WTC11 (cell line): ENCODE measurements around the gene CBX7.

Experiments
- CREB1 ChIP-seq: sonication (generic); formaldehyde crosslinking; IDR thresholded peaks from 2 replicates; pipeline ENCODE4 v1.8.0; 2023; ENCODE audit warnings: mild to moderate bottlenecking, missing genetic modification reagents
- KAT7 ChIP-seq: sonication (generic); formaldehyde crosslinking; IDR thresholded peaks from 2 replicates; pipeline ENCODE4 v1.8.1; 2023; ENCODE audit warnings: missing genetic modification reagents, mild to moderate bottlenecking, borderline replicate concordance
- NR2C2 ChIP-seq: sonication (generic); formaldehyde crosslinking; IDR thresholded peaks from 2 replicates; pipeline ENCODE4 v1.8.0; 2022; ENCODE audit warnings: mild to moderate bottlenecking, missing genetic modification reagents
- TEAD4 ChIP-seq: sonication (generic); formaldehyde crosslinking; IDR thresholded peaks from 2 replicates; pipeline ENCODE4 v1.8.0; 2022; ENCODE audit warnings: mild to moderate bottlenecking, missing genetic modification reagents
- TF ChIP-seq, protein P1 (sequence below): fragments of 200-600 bp; IDR thresholded peaks from 2 replicates; pipeline ENCODE4 v1.8.0; 2022; ENCODE audit warnings: antibody characterized with exemption
- TF ChIP-seq, protein P2 (sequence below): sonication (generic); formaldehyde crosslinking; conservative IDR thresholded peaks from 2 replicates; pipeline ENCODE4 v1.8.1; 2022; ENCODE audit warnings: mild to moderate bottlenecking, missing genetic modification reagents
- TF ChIP-seq, protein P3 (sequence below): sonication (generic); formaldehyde crosslinking; IDR thresholded peaks from 2 replicates; pipeline ENCODE4 v1.8.0; 2022; ENCODE audit warnings: mild to moderate bottlenecking, missing genetic modification reagents
- TF ChIP-seq, protein P4 (sequence below): sonication (generic); formaldehyde crosslinking; IDR thresholded peaks from 2 replicates; pipeline ENCODE4 v1.8.1; 2022; ENCODE audit warnings: missing genetic modification reagents, borderline replicate concordance

DNA sequence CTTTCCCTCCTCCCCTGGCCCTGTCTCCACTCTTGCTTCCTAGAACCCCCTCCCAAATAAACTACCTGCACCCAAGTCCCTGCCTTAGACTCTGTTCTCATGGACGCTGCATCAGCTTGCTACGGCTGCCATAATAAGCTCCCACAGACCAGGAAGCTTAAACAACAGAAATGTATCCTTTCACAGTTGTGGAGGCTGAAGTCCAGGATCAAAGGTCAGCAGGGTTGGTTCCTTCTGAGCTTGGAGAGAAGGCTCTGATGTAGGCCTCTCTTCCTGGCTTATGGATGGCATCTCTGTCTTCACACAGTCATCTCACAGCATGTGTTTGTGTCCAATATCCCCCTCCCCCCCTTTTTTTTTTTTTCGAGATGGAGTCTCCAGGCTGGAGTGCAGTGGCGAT is 23.4 kb downstream of the CBX7 start:
- TF ChIP-seq, protein P1, sequence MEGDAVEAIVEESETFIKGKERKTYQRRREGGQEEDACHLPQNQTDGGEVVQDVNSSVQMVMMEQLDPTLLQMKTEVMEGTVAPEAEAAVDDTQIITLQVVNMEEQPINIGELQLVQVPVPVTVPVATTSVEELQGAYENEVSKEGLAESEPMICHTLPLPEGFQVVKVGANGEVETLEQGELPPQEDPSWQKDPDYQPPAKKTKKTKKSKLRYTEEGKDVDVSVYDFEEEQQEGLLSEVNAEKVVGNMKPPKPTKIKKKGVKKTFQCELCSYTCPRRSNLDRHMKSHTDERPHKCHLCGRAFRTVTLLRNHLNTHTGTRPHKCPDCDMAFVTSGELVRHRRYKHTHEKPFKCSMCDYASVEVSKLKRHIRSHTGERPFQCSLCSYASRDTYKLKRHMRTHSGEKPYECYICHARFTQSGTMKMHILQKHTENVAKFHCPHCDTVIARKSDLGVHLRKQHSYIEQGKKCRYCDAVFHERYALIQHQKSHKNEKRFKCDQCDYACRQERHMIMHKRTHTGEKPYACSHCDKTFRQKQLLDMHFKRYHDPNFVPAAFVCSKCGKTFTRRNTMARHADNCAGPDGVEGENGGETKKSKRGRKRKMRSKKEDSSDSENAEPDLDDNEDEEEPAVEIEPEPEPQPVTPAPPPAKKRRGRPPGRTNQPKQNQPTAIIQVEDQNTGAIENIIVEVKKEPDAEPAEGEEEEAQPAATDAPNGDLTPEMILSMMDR, result no peak
- no peak for TF ChIP-seq NR2C2 (CRISPR knock-in tag)
- TF ChIP-seq, protein P2, sequence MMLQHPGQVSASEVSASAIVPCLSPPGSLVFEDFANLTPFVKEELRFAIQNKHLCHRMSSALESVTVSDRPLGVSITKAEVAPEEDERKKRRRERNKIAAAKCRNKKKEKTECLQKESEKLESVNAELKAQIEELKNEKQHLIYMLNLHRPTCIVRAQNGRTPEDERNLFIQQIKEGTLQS (CRISPR knock-in tag), result no peak
- TF ChIP-seq, protein P3, sequence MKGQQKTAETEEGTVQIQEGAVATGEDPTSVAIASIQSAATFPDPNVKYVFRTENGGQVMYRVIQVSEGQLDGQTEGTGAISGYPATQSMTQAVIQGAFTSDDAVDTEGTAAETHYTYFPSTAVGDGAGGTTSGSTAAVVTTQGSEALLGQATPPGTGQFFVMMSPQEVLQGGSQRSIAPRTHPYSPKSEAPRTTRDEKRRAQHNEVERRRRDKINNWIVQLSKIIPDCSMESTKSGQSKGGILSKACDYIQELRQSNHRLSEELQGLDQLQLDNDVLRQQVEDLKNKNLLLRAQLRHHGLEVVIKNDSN (CRISPR knock-in tag), result no peak
- no peak for TF ChIP-seq TEAD4 (CRISPR knock-in tag)
- TF ChIP-seq CREB1 (CRISPR knock-in tag), result no peak
- TF ChIP-seq, protein P4, sequence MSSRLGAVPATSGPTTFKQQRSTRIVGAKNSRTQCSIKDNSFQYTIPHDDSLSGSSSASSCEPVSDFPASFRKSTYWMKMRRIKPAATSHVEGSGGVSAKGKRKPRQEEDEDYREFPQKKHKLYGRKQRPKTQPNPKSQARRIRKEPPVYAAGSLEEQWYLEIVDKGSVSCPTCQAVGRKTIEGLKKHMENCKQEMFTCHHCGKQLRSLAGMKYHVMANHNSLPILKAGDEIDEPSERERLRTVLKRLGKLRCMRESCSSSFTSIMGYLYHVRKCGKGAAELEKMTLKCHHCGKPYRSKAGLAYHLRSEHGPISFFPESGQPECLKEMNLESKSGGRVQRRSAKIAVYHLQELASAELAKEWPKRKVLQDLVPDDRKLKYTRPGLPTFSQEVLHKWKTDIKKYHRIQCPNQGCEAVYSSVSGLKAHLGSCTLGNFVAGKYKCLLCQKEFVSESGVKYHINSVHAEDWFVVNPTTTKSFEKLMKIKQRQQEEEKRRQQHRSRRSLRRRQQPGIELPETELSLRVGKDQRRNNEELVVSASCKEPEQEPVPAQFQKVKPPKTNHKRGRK (CRISPR knock-in tag), result no peak
- no peak for TF ChIP-seq KAT7 (CRISPR knock-in tag)
